B cell (primary cell): Measurements from ENCODE around the gene ADAMTS17. TPM values are rescaled to one million over a fixed set of nuclear protein-coding genes. Genes with fewer than 3 reads are reported as not detected.

Source experiments
- ATAC-seq: fragments of 200-7000 bp; cut with Tn5 transposase; one replicate; pipeline ENCODE4 v1.10.0; 2021; ENCODE audit warnings: low read depth, mild to moderate bottlenecking, moderate number of reproducible peaks, moderate library complexity
- CTCF ChIA-PET: fragments of 350-600 bp; sonication (Branson Sonifier 250); formaldehyde crosslinking; loops from one replicate; lab custom pipeline; 2021; ENCODE audit warnings: antibody characterized with exemption, inconsistent platforms; lab: Charles Lee
- POLR2A ChIA-PET: fragments of 350-600 bp; sonication (Branson Sonifier 250); formaldehyde crosslinking; loops from one replicate; lab custom pipeline; 2021; ENCODE audit warnings: antibody characterized with exemption; lab: Charles Lee
- DNase-seq: peaks from one replicate; pipeline ENCODE4 v3.0.0; 2013
- H2AFZ ChIP-seq: 2 replicates; pipeline ENCODE4 v1.6.1; 2012; ENCODE audit warnings: mild to moderate bottlenecking, low read depth, low read length; ENCODE audit not compliant: insufficient read depth, poor library complexity, severe bottlenecking
- H3K27ac ChIP-seq, 2 donors: 1 replicate in 1 of 2; 2 replicates in 1 of 2; pipeline ENCODE4 v1.5.1; 2012 to 2013; ENCODE audit warnings: low read length in 2 of 2, mild to moderate bottlenecking in 2 of 2, moderate library complexity in 1 of 2
- H3K27me3 ChIP-seq, 4 experiments: fragments of 200-600 bp in 1 of 4; sonication (generic) in 1 of 4; replicated peaks in 1 of 4; 1 replicate in 2 of 4; 2 replicates in 2 of 4; pipeline versions ENCODE4 v1.6.1 to v1.7.0; 2013 to 2016; ENCODE audit warnings: low read length in 3 of 4, mild to moderate bottlenecking in 2 of 4, mixed read lengths in 1 of 4, moderate library complexity in 1 of 4; ENCODE audit not compliant: insufficient read depth in 4 of 4, control insufficient read depth in 3 of 4; ENCODE audit errors: control extremely low read depth in 1 of 4
- H3K36me3 ChIP-seq, 2 experiments: replicated peaks in 1 of 2; 1 replicate in 1 of 2; 2 replicates in 1 of 2; pipeline versions ENCODE4 v1.6.1 to v1.7.1; 2013; ENCODE audit warnings: low read length in 1 of 2; ENCODE audit not compliant: insufficient read depth in 2 of 2, control insufficient read depth in 1 of 2; ENCODE audit errors: control extremely low read depth in 1 of 2, extremely low read depth in 1 of 2
- H3K4me1 ChIP-seq, 2 donors: fragments of 200-600 bp in 1 of 2; sonication (generic) in 1 of 2; 1 replicate in 1 of 2; 2 replicates in 1 of 2; pipeline versions ENCODE4 v1.5.1 to v1.6.1; 2013 to 2017; ENCODE audit warnings: low read length in 2 of 2; ENCODE audit not compliant: control insufficient read depth in 2 of 2, insufficient read depth in 2 of 2
- H3K4me2 ChIP-seq: replicated peaks from 2 replicates; pipeline ENCODE3; 2012; ENCODE audit warnings: mild to moderate bottlenecking, low read depth, low read length; ENCODE audit not compliant: poor library complexity, severe bottlenecking
- H3K4me3 ChIP-seq, 5 experiments: fragments of 200-600 bp in 1 of 5; sonication (generic) in 1 of 5; 1 replicate in 3 of 5; 2 replicates in 2 of 5; pipeline versions ENCODE4 v1.5.1 to v1.7.0; 2011 to 2016; ENCODE audit warnings: low read length in 4 of 5, mild to moderate bottlenecking in 4 of 5, low read depth in 2 of 5, control low read depth in 1 of 5, moderate library complexity in 1 of 5; ENCODE audit not compliant: insufficient read depth in 1 of 5; ENCODE audit errors: control extremely low read depth in 1 of 5, extremely low read depth in 1 of 5
- H3K79me2 ChIP-seq: fragments of 200-600 bp; sonication (generic); one replicate; pipeline ENCODE4 v1.6.0; 2016; ENCODE audit warnings: low read length; ENCODE audit not compliant: control insufficient read depth, insufficient read depth
- H3K9ac ChIP-seq: fragments of 200-600 bp; sonication (generic); 2 replicates; pipeline ENCODE4 v1.6.1; 2017; ENCODE audit warnings: mild to moderate bottlenecking, low read length, moderate library complexity
- H3K9me3 ChIP-seq, 3 donors: one replicate each; pipeline versions ENCODE4 v1.6.1 to v1.7.1; 2013; ENCODE audit warnings: low read length in 2 of 3; ENCODE audit not compliant: control insufficient read depth in 2 of 3, insufficient read depth in 1 of 3; ENCODE audit errors: control extremely low read depth in 1 of 3
- H4K20me1 ChIP-seq: 2 replicates; pipeline ENCODE4 v1.6.0; 2012; ENCODE audit warnings: mild to moderate bottlenecking, low read length; ENCODE audit not compliant: insufficient read depth, control insufficient read depth, poor library complexity, severe bottlenecking
- H3K27ac Mint-ChIP-seq: one replicate; pipeline ENCODE4 v1.8.0; 2021; ENCODE audit warnings: mixed read lengths
- H3K27me3 Mint-ChIP-seq: one replicate; pipeline ENCODE4 v1.8.0; 2021; ENCODE audit warnings: mixed read lengths
- H3K4me1 Mint-ChIP-seq: one replicate; pipeline ENCODE4 v1.8.0; 2021; ENCODE audit warnings: mixed read lengths
- H3K4me3 Mint-ChIP-seq: one replicate; pipeline ENCODE4 v1.8.0; 2021; ENCODE audit warnings: mixed read lengths
- H3K9me3 Mint-ChIP-seq: one replicate; pipeline ENCODE4 v1.8.0; 2022; ENCODE audit warnings: mixed read lengths; ENCODE audit not compliant: insufficient read depth
- CTCF ChIP-seq: fragments of 200-600 bp; IDR thresholded peaks from one replicate; pipeline ENCODE4 v1.8.0; 2022; ENCODE audit warnings: antibody characterized with exemption, mild to moderate bottlenecking
- EZH2 ChIP-seq: IDR thresholded peaks from 2 replicates; pipeline ENCODE4 v1.6.1; 2012; ENCODE audit warnings: borderline replicate concordance, low read depth, mild to moderate bottlenecking, moderate library complexity, low read length; ENCODE audit not compliant: insufficient read depth, poor library complexity, severe bottlenecking
- WGBS: methylation state at CpG from one replicate; pipeline ENCODE4 v1.1.5; 2013; ENCODE audit warnings: missing lambda C conversion rate; ENCODE audit not compliant: insufficient coverage; 5-methylcytosine and 5-hydroxymethylcytosine counted together
- intact Hi-C: fragments of 100-400 bp; cut with micrococcal nuclease; formaldehyde crosslinking; loops from one replicate; pipeline ENCODE4 v1.10.0; 2022
- polyA plus RNA-seq: library from polyadenylated mRNA; depleted of rRNA; stranded (reverse); fragments of >200 nt; gene quantifications from 2 replicates; pipeline ENCODE4 v1.2.3, GENCODE V29; 2012
- total RNA-seq, 2 donors: library from RNA; stranded (reverse); fragments of 120-200 nt in 1 of 2; gene quantifications; 1 replicate in 1 of 2; 2 replicates in 1 of 2; pipeline versions ENCODE4 v1.2.3 to v1.2.4, GENCODE V29; 2013 to 2022

ADAMTS17 gene
- total and polyA plus RNA-seq, 2 donors (not counting 1 experiment from before 2014, with no cell fraction given): 0.10 TPM; not detected in 1

GRCh38 chr15:100096248-100096600 is 245.6 kb downstream of the ADAMTS17 start:
- Histone ChIP-seq H3K4me2 (no peak overlapping the region), H2AFZ (no peak overlapping the region), H3K27ac (no peak overlapping the region), H3K79me2 (no peaks in the 10 kb centered on the region), H3K9me3 (no peaks in the 10 kb centered on the region), H4K20me1 (no peaks in the 10 kb centered on the region), H3K9ac (no peak overlapping the region), H3K4me3 (no peak overlapping the region), H3K36me3 (no peaks in the 10 kb centered on the region), H3K27me3 (no peaks in the 10 kb centered on the region), H3K4me1 (no peaks in the 10 kb centered on the region)
- Mint-ChIP-seq H3K9me3 (no peaks in the 10 kb centered on the region), H3K4me3 (no peak overlapping the region), H3K4me1 (no peaks in the 10 kb centered on the region), H3K27ac (no peak overlapping the region), H3K27me3 (no peaks in the 10 kb centered on the region)
- intact Hi-C loops: no loop called here
- no peak for ATAC-seq
- WGBS: 97% methylated on average over 9 of the region's 9 CpGs
- TF ChIP-seq EZH2 (no peak), CTCF (no peak)
- CTCF ChIA-PET: no interaction called here
- POLR2A ChIA-PET: no interaction called here
- no peak for DNase-seq

- H3K9ac ChIP-seq: no peak overlapping the region
- H3K4me3 ChIP-seq: no peak overlapping the region
- Mint-ChIP-seq H3K27me3 (no peaks in the 10 kb centered on the region), H3K27ac (no peak overlapping the region), H3K9me3 (no peaks in the 10 kb centered on the region), H3K4me1 (no peaks in the 10 kb centered on the region), H3K4me3 (no peak overlapping the region)
- H3K27me3 ChIP-seq: no peaks in the 10 kb centered on the region
- H4K20me1 ChIP-seq: no peaks in the 10 kb centered on the region
- no peaks in the 10 kb centered on the region for H3K36me3 ChIP-seq
- H3K79me2 ChIP-seq: no peaks in the 10 kb centered on the region
- no peaks in the 10 kb centered on the region for H3K4me1 ChIP-seq
- no peaks in the 10 kb centered on the region for H3K9me3 ChIP-seq
- no peak for DNase-seq
- ChIA-PET POLR2A (no interaction called here), CTCF (no interaction called here)
- no peak overlapping the region for H3K27ac ChIP-seq
- H2AFZ ChIP-seq: no peak overlapping the region
- intact Hi-C loops: no loop called here
- no peak overlapping the region for H3K4me2 ChIP-seq
- no peak for ATAC-seq
- TF ChIP-seq EZH2 (no peak), CTCF (no peak)
- 84% methylated on average over 12 of the region's 13 CpGs for WGBS
Measured at GRCh38 chr15:100095541-100096247, 246.1 kb downstream of the ADAMTS17 start.
